ENCODE measurements around the gene OSBPL3.

OSBPL3 gene

GRCh38 chr7:24868741-24869140, 111.2 kb downstream of the OSBPL3 start:
- H3K27ac Mint-ChIP-seq, result no peak overlapping the region
- H3K9me3 Mint-ChIP-seq, result no peaks in the 10 kb centered on the region
- H3K4me3 Mint-ChIP-seq, result no peak overlapping the region
- TF ChIP-seq CTCF (IDR thresholded peaks at IDR 0.05), result no peak
- H3K36me3 Mint-ChIP-seq (ENCODE audit: low read depth), result no peaks in the 10 kb centered on the region
- H3K4me1 Mint-ChIP-seq, result no peaks in the 10 kb centered on the region
- no peaks in the 10 kb centered on the region for H3K27me3 Mint-ChIP-seq (ENCODE audit: low read depth, poor library complexity)
- DNase-seq, result no peak

- peaks cover 4% of the 10 kb centered on the region for H3K36me3 Mint-ChIP-seq (ENCODE audit: low read depth)
- no peak for DNase-seq
- H3K27me3 Mint-ChIP-seq (ENCODE audit: low read depth, poor library complexity), result no peaks in the 10 kb centered on the region
- H3K9me3 Mint-ChIP-seq, result no peaks in the 10 kb centered on the region
- no peak for TF ChIP-seq CTCF (IDR thresholded peaks at IDR 0.05)
- H3K4me3 Mint-ChIP-seq, result no peak overlapping the region
- no peaks in the 10 kb centered on the region for H3K4me1 Mint-ChIP-seq
- no peak overlapping the region for H3K27ac Mint-ChIP-seq
Measured at GRCh38 chr7:24866004-24866615, 113.9 kb downstream of the OSBPL3 start.

- Mint-ChIP-seq H3K4me3 (no peak overlapping the region), H3K27me3 (ENCODE audit: low read depth, poor library complexity) (no peaks in the 10 kb centered on the region), H3K27ac (no peak overlapping the region), H3K9me3 (no peaks in the 10 kb centered on the region), H3K36me3 (ENCODE audit: low read depth) (peaks cover 11% of the 10 kb centered on the region), H3K4me1 (no peaks in the 10 kb centered on the region)
- DNase-seq, result no peak
- TF ChIP-seq CTCF (IDR thresholded peaks at IDR 0.05), result no peak
Measured at GRCh38 chr7:24864214-24864817, 115.7 kb downstream of the OSBPL3 start.

- no peak for TF ChIP-seq CTCF (IDR thresholded peaks at IDR 0.05)
- Mint-ChIP-seq H3K27ac (no peak overlapping the region), H3K4me1 (no peaks in the 10 kb centered on the region), H3K9me3 (no peaks in the 10 kb centered on the region), H3K4me3 (no peak overlapping the region), H3K36me3 (ENCODE audit: low read depth) (peaks cover 11% of the 10 kb centered on the region), H3K27me3 (ENCODE audit: low read depth, poor library complexity) (no peaks in the 10 kb centered on the region)
- no peak for DNase-seq
Measured at GRCh38 chr7:24863626-24864025, 116.4 kb downstream of the OSBPL3 start.

- Mint-ChIP-seq H3K4me1 (no peaks in the 10 kb centered on the region), H3K4me3 (no peak overlapping the region), H3K27me3 (ENCODE audit: low read depth, poor library complexity) (no peaks in the 10 kb centered on the region), H3K36me3 (ENCODE audit: low read depth) (peaks cover 11% of the 10 kb centered on the region), H3K27ac (no peak overlapping the region), H3K9me3 (no peaks in the 10 kb centered on the region)
- TF ChIP-seq CTCF (IDR thresholded peaks at IDR 0.05), result no peak
- no peak for DNase-seq
Measured at GRCh38 chr7:24862461-24862860, 117.5 kb downstream of the OSBPL3 start.

GRCh38 chr7:24861336-24861735, 118.6 kb downstream of the OSBPL3 start:
- H3K36me3 Mint-ChIP-seq (ENCODE audit: low read depth), result peaks cover 11% of the 10 kb centered on the region
- no peaks in the 10 kb centered on the region for H3K4me1 Mint-ChIP-seq
- no peak for TF ChIP-seq CTCF (IDR thresholded peaks at IDR 0.05)
- H3K4me3 Mint-ChIP-seq, result no peak overlapping the region
- no peaks in the 10 kb centered on the region for H3K9me3 Mint-ChIP-seq
- H3K27me3 Mint-ChIP-seq (ENCODE audit: low read depth, poor library complexity), result no peaks in the 10 kb centered on the region
- no peak overlapping the region for H3K27ac Mint-ChIP-seq
- DNase-seq, result no peak
